HCT116 (cell line): Measurements from ENCODE around the gene HESX1. TPM values are rescaled to one million over a fixed set of nuclear protein-coding genes. Genes with fewer than 3 reads are reported as not detected.

Experiments
- ATAC-seq: fragments of 200-7000 bp; cut with Tn5 transposase; 2 replicates; pipeline ENCODE4 v1.9.1; 2020; ENCODE audit warnings: mild to moderate bottlenecking, moderate library complexity
- BruUV-seq: library from RNA; stranded (reverse); fragments of 400-500 nt; replicated peaks from 2 replicates; lab custom pipeline; 2021; lab: Mats Ljungman, UMichigan
- CTCF ChIA-PET: fragments of 300-600 bp; sonication (Branson Sonifier 250); formaldehyde crosslinking; loops from one replicate; lab custom pipeline; 2021; ENCODE audit warnings: antibody characterized with exemption; lab: Charles Lee
- POLR2A ChIA-PET: fragments of 300-600, 350-600 bp; sonication (Branson Sonifier 250); formaldehyde crosslinking; loops from one replicate; lab custom pipeline; 2021; ENCODE audit warnings: antibody characterized with exemption; lab: Charles Lee
- RAD21 ChIA-PET, 2 experiments: fragments of 300-600 bp; sonication (Branson Sonifier 250); formaldehyde crosslinking; loops; one replicate each; lab custom pipeline; 2023; ENCODE audit warnings: low total read pairs in 2 of 2; ENCODE audit not compliant: uncharacterized antibody in 2 of 2, unreplicated experiment in 2 of 2, low non-redundant PET in 1 of 2; lab: Charles Lee
- DNase-seq: peaks from one replicate; pipeline ENCODE4 v3.0.0-alpha.2; 2010; ENCODE audit warnings: low read depth, low spot score
- H2AFZ ChIP-seq: fragments of 200-600 bp; shearing (Covaris generic), sonication (generic); 2 replicates; pipeline ENCODE4 v1.6.1; 2017; ENCODE audit warnings: low read depth, mixed run types, mixed read lengths, antibody characterized with exemption, low read length; ENCODE audit not compliant: poor library complexity, severe bottlenecking
- H3K27ac ChIP-seq: 2 replicates; pipeline ENCODE4 v1.5.1; 2012; ENCODE audit warnings: low read depth, low read length
- H3K27me3 ChIP-seq: fragments of 200-600 bp; sonication (generic); 2 replicates; pipeline ENCODE4 v1.6.1; 2016; ENCODE audit warnings: mixed run types, low read length, mixed read lengths; ENCODE audit not compliant: insufficient read depth
- H3K36me3 ChIP-seq, 2 experiments: fragments of 200-500 bp in 1 of 2; fragments of 200-600 bp in 1 of 2; sonication (Bioruptor generic) in 1 of 2; sonication (generic) in 1 of 2; 2 replicates each; pipeline versions ENCODE4 v1.5.1 to v1.6.1; 2014 to 2016; ENCODE audit warnings: low read length in 2 of 2, inconsistent platforms in 1 of 2, mixed read lengths in 1 of 2, mixed run types in 1 of 2; ENCODE audit not compliant: insufficient read depth in 2 of 2, control insufficient read depth in 1 of 2
- H3K4me1 ChIP-seq, 2 experiments: fragments of 200-600 bp in 1 of 2; sonication (generic) in 1 of 2; 2 replicates each; pipeline versions ENCODE4 v1.5.1 to v1.6.1; 2012 to 2017; ENCODE audit warnings: low read length in 2 of 2, inconsistent platforms in 1 of 2, mild to moderate bottlenecking in 1 of 2, mixed read lengths in 1 of 2, mixed run types in 1 of 2, moderate library complexity in 1 of 2; ENCODE audit not compliant: insufficient read depth in 2 of 2, control insufficient read depth in 1 of 2
- H3K4me2 ChIP-seq: fragments of 200-600 bp; sonication (generic); 2 replicates; pipeline ENCODE4 v1.6.1; 2017; ENCODE audit warnings: mixed run types, low read length, mixed read lengths
- H3K4me3 ChIP-seq, 2 experiments: fragments of 200-600 bp in 1 of 2; sonication (generic) in 1 of 2; replicated peaks in 1 of 2; 2 replicates each; pipeline ENCODE4 v1.5.1; 2011 to 2016; ENCODE audit warnings: low read length in 2 of 2, control low read depth in 1 of 2, low read depth in 1 of 2, mild to moderate bottlenecking in 1 of 2, mixed read lengths in 1 of 2, mixed run types in 1 of 2
- H3K79me2 ChIP-seq: fragments of 200-600 bp; sonication (generic); 2 replicates; pipeline ENCODE4 v1.6.1; 2017; ENCODE audit warnings: mild to moderate bottlenecking, mixed run types, low read length, moderate library complexity, mixed read lengths; ENCODE audit not compliant: insufficient read depth
- H3K9ac ChIP-seq: fragments of 200-600 bp; sonication (generic); 2 replicates; pipeline ENCODE4 v1.6.1; 2016; ENCODE audit warnings: low read length, mixed read lengths
- H3K9me2 ChIP-seq: fragments of 200-600 bp; sonication (generic), shearing (Covaris generic); 2 replicates; pipeline ENCODE4 v1.6.1; 2017; ENCODE audit warnings: mixed run types, mild to moderate bottlenecking, moderate library complexity; ENCODE audit not compliant: insufficient read depth
- H3K9me3 ChIP-seq, 2 experiments: fragments of 200-500 bp in 1 of 2; fragments of 200-600 bp in 1 of 2; sonication (Bioruptor generic) in 1 of 2; sonication (generic) in 1 of 2; 2 replicates each; pipeline ENCODE4 v1.6.1; 2014 to 2017; ENCODE audit warnings: low read length in 2 of 2, mixed read lengths in 2 of 2, inconsistent platforms in 1 of 2, low read depth in 1 of 2, mild to moderate bottlenecking in 1 of 2, mixed run types in 1 of 2, moderate library complexity in 1 of 2; ENCODE audit not compliant: control insufficient read depth in 1 of 2, insufficient read depth in 1 of 2
- H4K20me1 ChIP-seq: fragments of 200-600 bp; sonication (generic), shearing (Covaris generic); 2 replicates; pipeline ENCODE4 v1.6.1; 2017; ENCODE audit warnings: mixed run types, mild to moderate bottlenecking, moderate library complexity; ENCODE audit not compliant: insufficient read depth
- POLR2AphosphoS5 ChIP-seq: IDR thresholded peaks from 2 replicates; pipeline ENCODE4 v1.6.1; 2011; ENCODE audit warnings: mild to moderate bottlenecking, low read depth, low read length, moderate library complexity
- RAD21 ChIP-seq: IDR thresholded peaks from 2 replicates; pipeline ENCODE4 v1.6.1; 2012; ENCODE audit warnings: low read depth, mild to moderate bottlenecking
- ZFX ChIP-seq: fragments of 450-650 bp; IDR thresholded peaks from 2 replicates; pipeline ENCODE4 v1.6.1; 2017
- ZNF274 ChIP-seq: fragments of 200-500 bp; sonication (Bioruptor generic); IDR thresholded peaks from 2 replicates; pipeline ENCODE4 v1.6.1; 2014; ENCODE audit warnings: mild to moderate bottlenecking, low read depth, low read length, inconsistent platforms
- intact Hi-C: fragments of 100-400 bp; cut with micrococcal nuclease; formaldehyde crosslinking; loops from 2 replicates; pipeline ENCODE4 v1.10.0; 2022
- total RNA-seq: library from RNA; stranded (reverse); gene quantifications from one replicate; pipeline ENCODE4 v1.2.1, GENCODE V29; 2021; ENCODE audit not compliant: unreplicated experiment
- TF ChIP-seq, protein P1 (sequence below): IDR thresholded peaks from 2 replicates; pipeline ENCODE4 v1.6.1; 2012
- TF ChIP-seq, protein P2 (sequence below): IDR thresholded peaks from 2 replicates; pipeline ENCODE4 v1.6.1; 2011; ENCODE audit warnings: mild to moderate bottlenecking, low read length, moderate library complexity; ENCODE audit not compliant: insufficient replicate concordance; ENCODE audit errors: extremely low read depth
- TF ChIP-seq, protein P3 (sequence below), 3 experiments: fragments of 200-600 bp in 1 of 3; sonication (generic) in 1 of 3; IDR thresholded peaks in 2 of 3; conservative IDR thresholded peaks in 1 of 3; 2 replicates each; pipeline ENCODE4 v1.5.1; 2012 to 2017; ENCODE audit warnings: low read depth in 2 of 3, low read length in 2 of 3, antibody characterized with exemption in 1 of 3, borderline replicate concordance in 1 of 3, control low read depth in 1 of 3, mild to moderate bottlenecking in 1 of 3, mixed read lengths in 1 of 3, mixed run types in 1 of 3, moderate library complexity in 1 of 3; ENCODE audit not compliant: insufficient read depth in 1 of 3

HESX1 gene
- total RNA-seq, 1 experiment from 2014 or later, result 2.1 TPM

DNA sequence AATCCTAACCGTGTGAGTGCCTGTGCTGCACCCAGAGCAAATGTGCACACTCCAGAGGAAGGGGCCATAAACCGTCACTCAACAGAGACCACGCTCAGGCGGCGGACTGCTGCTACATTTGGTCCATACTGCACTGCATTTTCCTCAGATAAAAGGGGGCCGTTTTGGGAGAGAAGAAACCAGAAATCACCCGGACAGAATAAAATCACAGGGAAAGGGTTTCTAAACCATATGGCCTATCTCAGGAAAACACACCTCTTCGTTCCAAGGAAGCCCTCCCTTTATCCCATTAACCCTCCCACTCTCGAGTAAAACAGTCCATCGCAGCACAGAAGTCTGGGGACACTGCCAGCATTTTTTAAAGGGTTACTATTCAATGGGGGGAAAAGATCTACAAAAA lies 42.2 kb downstream of the HESX1 start:
- no peaks in the 10 kb centered on the region for H4K20me1 ChIP-seq
- no peak overlapping the region for H2AFZ ChIP-seq
- CTCF ChIA-PET, result no interaction called here
- no peak for DNase-seq
- RAD21 ChIA-PET, result no interaction called here
- H3K36me3 ChIP-seq, result no peaks in the 10 kb centered on the region
- H3K79me2 ChIP-seq, result no peaks in the 10 kb centered on the region
- H3K9ac ChIP-seq, result no peak overlapping the region
- intact Hi-C loops, result no loop called here
- ATAC-seq, result no peak
- H3K9me2 ChIP-seq, result no peaks in the 10 kb centered on the region
- no peaks in the 10 kb centered on the region for H3K27me3 ChIP-seq
- no peak overlapping the region for H3K27ac ChIP-seq
- H3K9me3 ChIP-seq, result no peaks in the 10 kb centered on the region
- TF ChIP-seq POLR2AphosphoS5, result no peak
- TF ChIP-seq, protein P1, sequence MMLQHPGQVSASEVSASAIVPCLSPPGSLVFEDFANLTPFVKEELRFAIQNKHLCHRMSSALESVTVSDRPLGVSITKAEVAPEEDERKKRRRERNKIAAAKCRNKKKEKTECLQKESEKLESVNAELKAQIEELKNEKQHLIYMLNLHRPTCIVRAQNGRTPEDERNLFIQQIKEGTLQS, result no peak
- TF ChIP-seq, protein P2, sequence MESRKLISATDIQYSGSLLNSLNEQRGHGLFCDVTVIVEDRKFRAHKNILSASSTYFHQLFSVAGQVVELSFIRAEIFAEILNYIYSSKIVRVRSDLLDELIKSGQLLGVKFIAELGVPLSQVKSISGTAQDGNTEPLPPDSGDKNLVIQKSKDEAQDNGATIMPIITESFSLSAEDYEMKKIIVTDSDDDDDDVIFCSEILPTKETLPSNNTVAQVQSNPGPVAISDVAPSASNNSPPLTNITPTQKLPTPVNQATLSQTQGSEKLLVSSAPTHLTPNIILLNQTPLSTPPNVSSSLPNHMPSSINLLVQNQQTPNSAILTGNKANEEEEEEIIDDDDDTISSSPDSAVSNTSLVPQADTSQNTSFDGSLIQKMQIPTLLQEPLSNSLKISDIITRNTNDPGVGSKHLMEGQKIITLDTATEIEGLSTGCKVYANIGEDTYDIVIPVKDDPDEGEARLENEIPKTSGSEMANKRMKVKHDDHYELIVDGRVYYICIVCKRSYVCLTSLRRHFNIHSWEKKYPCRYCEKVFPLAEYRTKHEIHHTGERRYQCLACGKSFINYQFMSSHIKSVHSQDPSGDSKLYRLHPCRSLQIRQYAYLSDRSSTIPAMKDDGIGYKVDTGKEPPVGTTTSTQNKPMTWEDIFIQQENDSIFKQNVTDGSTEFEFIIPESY, result no peak
- TF ChIP-seq, protein P3, sequence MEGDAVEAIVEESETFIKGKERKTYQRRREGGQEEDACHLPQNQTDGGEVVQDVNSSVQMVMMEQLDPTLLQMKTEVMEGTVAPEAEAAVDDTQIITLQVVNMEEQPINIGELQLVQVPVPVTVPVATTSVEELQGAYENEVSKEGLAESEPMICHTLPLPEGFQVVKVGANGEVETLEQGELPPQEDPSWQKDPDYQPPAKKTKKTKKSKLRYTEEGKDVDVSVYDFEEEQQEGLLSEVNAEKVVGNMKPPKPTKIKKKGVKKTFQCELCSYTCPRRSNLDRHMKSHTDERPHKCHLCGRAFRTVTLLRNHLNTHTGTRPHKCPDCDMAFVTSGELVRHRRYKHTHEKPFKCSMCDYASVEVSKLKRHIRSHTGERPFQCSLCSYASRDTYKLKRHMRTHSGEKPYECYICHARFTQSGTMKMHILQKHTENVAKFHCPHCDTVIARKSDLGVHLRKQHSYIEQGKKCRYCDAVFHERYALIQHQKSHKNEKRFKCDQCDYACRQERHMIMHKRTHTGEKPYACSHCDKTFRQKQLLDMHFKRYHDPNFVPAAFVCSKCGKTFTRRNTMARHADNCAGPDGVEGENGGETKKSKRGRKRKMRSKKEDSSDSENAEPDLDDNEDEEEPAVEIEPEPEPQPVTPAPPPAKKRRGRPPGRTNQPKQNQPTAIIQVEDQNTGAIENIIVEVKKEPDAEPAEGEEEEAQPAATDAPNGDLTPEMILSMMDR (IDR thresholded peaks at IDR 0.05 in 2 of 3, conservative IDR thresholded peaks at IDR 0.05 in 1 of 3; ENCODE audit: borderline replicate concordance in 1 of 3, insufficient read depth in 1 of 3, low read depth in 2 of 3, low read length in 2 of 3), result no peak
- TF ChIP-seq ZNF274, result no peak
- no peak for TF ChIP-seq ZFX
- no peak for TF ChIP-seq RAD21
- peaks cover 20 to 21% of the 10 kb centered on the region in 2 experiments for H3K4me1 ChIP-seq
- no peak overlapping the region for H3K4me2 ChIP-seq
- POLR2A ChIA-PET, result no interaction called here
- no TSS peak for BruUV-seq
- no peak overlapping the region for H3K4me3 ChIP-seq
